ENCODE data around the gene AFTPH. TPM values are rescaled to one million over a fixed set of nuclear protein-coding genes. Genes with fewer than 3 reads are reported as not detected.

Gene AFTPH
- polyA plus RNA-seq, 1 experiment: 10.9 TPM

- POLR2A ChIA-PET: interaction anchor here (0.6 kb wide), 1 partner anchor 32 kb away, joined by 7 read pairs; no protein-coding TSS in a partner anchor
These were observed 41.2 kb upstream of the AFTPH start for GRCh38 chr2:64482765-64483504.

GRCh38 chr2:64485331-64485730, 38.8 kb upstream of the AFTPH start:
- CTCF ChIA-PET: interaction anchor here (1.1 to 7.5 kb wide), 4 partner anchors 37 to 436 kb away, joined by 4 to 158 read pairs (median 20); no protein-coding TSS in a partner anchor
- no peak for DNase-seq (ENCODE audit: low read depth)
- H3K27me3 ChIP-seq (ENCODE audit: control insufficient read depth, insufficient read depth, low read length): peaks cover 8% of the 10 kb centered on the region

More at GRCh38 chr2:64482765-64483504, 41.2 kb upstream of the AFTPH start:
- CTCF ChIA-PET: interaction anchor here (7.5 kb wide), 1 partner anchor 151 kb away, joined by 158 read pairs; no protein-coding TSS in a partner anchor
- Histone ChIP-seq H3K27me3 (ENCODE audit: control insufficient read depth, insufficient read depth, low read length) (peaks cover 11% of the 10 kb centered on the region), H3K36me3 (ENCODE audit: control insufficient read depth, insufficient read depth, low read length) (no peaks in the 10 kb centered on the region), H3K4me3 (ENCODE audit: low read depth, low read length) (no peak overlapping the region)
- TF ChIP-seq CTCF (IDR thresholded peaks at IDR 0.05; ENCODE audit: insufficient read depth, low read depth, low read length): no peak
- DNase-seq (ENCODE audit: low read depth): no peak

GRCh38 chr2:64485961-64486360, 38.2 kb upstream of the AFTPH start:
- DNase-seq (ENCODE audit: low read depth): no peak
- CTCF ChIA-PET: interaction anchor here (0.7 to 7.5 kb wide), 5 partner anchors 8 to 436 kb away, joined by 3 to 158 read pairs (median 5); no protein-coding TSS in a partner anchor
- no peak overlapping the region for H3K4me3 ChIP-seq (ENCODE audit: low read depth, low read length)
- peaks cover 8% of the 10 kb centered on the region for H3K27me3 ChIP-seq (ENCODE audit: control insufficient read depth, insufficient read depth, low read length)
- no peaks in the 10 kb centered on the region for H3K36me3 ChIP-seq (ENCODE audit: control insufficient read depth, insufficient read depth, low read length)
- POLR2A ChIA-PET: no interaction called here
- no peak for TF ChIP-seq CTCF (IDR thresholded peaks at IDR 0.05; ENCODE audit: insufficient read depth, low read depth, low read length)

More at GRCh38 chr2:64485331-64485730, 38.8 kb upstream of the AFTPH start:
- no peaks in the 10 kb centered on the region for H3K36me3 ChIP-seq (ENCODE audit: control insufficient read depth, insufficient read depth, low read length)
- TF ChIP-seq CTCF (IDR thresholded peaks at IDR 0.05; ENCODE audit: insufficient read depth, low read depth, low read length): no peak
- no peak overlapping the region for H3K4me3 ChIP-seq (ENCODE audit: low read depth, low read length)
- POLR2A ChIA-PET: no interaction called here

GRCh38 chr2:64487256-64488049, 36.7 kb upstream of the AFTPH start:
- ChIA-PET CTCF (interaction anchor here (0.6 to 7.5 kb wide), 37 partner anchors 8 to 855 kb away, joined by 3 to 158 read pairs (median 4); partner anchors contain the start of gene AFTPH), POLR2A (no interaction called here)
- no peak for DNase-seq (ENCODE audit: low read depth)
- TF ChIP-seq CTCF (IDR thresholded peaks at IDR 0.05; ENCODE audit: insufficient read depth, low read depth, low read length): no peak
- Histone ChIP-seq H3K4me3 (ENCODE audit: low read depth, low read length) (no peak overlapping the region), H3K36me3 (ENCODE audit: control insufficient read depth, insufficient read depth, low read length) (no peaks in the 10 kb centered on the region), H3K27me3 (ENCODE audit: control insufficient read depth, insufficient read depth, low read length) (peaks cover 8% of the 10 kb centered on the region)

All from BJ (cell line).